ENCODE results near the gene ANKRD34A. TPM values are rescaled to one million over a fixed set of nuclear protein-coding genes. Genes with fewer than 3 reads are reported as not detected.

Gene ANKRD34A
- total and polyA plus RNA-seq, 2 of the 13 experiments (the other 11 are each of a cell fraction or from before 2014, with no cell fraction given) = 0.05 to 0.07 TPM

DNA sequence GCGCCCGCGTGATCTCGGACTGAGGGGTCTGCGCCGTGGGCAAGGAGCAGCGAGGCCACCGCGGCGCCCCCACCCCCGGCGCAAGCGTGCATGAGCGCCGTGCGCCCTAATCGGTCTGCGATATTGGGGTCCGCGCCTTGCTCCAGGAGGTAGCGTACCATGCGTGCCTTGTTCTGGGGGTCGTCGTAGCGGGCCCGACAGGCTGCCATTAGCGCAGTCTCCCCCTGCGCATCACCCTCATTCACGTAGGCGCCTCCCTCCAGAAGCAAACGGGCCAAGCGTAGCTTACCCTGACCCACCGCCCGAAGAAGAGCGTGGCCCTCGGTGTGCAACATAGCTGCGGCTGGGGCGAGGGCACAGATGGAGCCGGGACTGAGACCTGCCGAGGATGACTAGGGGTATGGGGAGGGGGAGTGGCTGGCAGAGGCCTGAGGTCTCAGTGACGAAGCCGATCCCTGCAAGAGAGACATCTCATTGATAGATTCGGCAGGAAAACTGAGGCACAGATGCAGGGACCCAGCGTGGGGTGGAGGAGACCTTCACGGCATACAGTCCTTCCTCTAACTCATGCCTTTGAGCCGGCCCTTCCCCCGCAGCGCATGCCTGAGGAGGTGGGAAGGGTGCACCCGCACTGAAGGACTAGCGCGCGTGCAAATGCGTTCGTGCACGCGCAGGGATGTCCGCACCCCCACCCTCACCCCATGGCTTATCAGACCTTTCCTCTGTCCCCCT lies 2.8 kb downstream of the ANKRD34A start (continued):
- TF ChIP-seq, protein P1, sequence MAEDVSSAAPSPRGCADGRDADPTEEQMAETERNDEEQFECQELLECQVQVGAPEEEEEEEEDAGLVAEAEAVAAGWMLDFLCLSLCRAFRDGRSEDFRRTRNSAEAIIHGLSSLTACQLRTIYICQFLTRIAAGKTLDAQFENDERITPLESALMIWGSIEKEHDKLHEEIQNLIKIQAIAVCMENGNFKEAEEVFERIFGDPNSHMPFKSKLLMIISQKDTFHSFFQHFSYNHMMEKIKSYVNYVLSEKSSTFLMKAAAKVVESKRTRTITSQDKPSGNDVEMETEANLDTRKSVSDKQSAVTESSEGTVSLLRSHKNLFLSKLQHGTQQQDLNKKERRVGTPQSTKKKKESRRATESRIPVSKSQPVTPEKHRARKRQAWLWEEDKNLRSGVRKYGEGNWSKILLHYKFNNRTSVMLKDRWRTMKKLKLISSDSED (CRISPR knock-in tag; IDR thresholded peaks at IDR 0.05) = no peak
- no peak for TF ChIP-seq ZSCAN25 (CRISPR knock-in tag; IDR thresholded peaks at IDR 0.05)
- TF ChIP-seq DDIT3 (CRISPR knock-in tag; IDR thresholded peaks at IDR 0.05) = no peak
- no peak for TF ChIP-seq ADNP (CRISPR knock-in tag; IDR thresholded peaks at IDR 0.05)
- TF ChIP-seq STAT6 (CRISPR knock-in tag; IDR thresholded peaks at IDR 0.05; ENCODE audit: borderline replicate concordance) = no peak
- TF ChIP-seq RBM39 (IDR thresholded peaks at IDR 0.05; ENCODE audit: low read depth, low read length, poor library complexity, severe bottlenecking) = no peak
- no peak for TF ChIP-seq FOSL1 (CRISPR knock-in tag; IDR thresholded peaks at IDR 0.05; ENCODE audit: borderline replicate concordance)
- no peak for TF ChIP-seq MATR3 (CRISPR knock-in tag; IDR thresholded peaks at IDR 0.05)
- TF ChIP-seq ZNF740 (CRISPR knock-in tag; IDR thresholded peaks at IDR 0.05) = no peak
- no peak for TF ChIP-seq ZNF274 (CRISPR knock-in tag; IDR thresholded peaks at IDR 0.05)
- TF ChIP-seq ZBTB40 (IDR thresholded peaks at IDR 0.05) = no peak
- TF ChIP-seq ZBTB40 (CRISPR knock-in tag; IDR thresholded peaks at IDR 0.05) = no peak
- TF ChIP-seq, protein P2, sequence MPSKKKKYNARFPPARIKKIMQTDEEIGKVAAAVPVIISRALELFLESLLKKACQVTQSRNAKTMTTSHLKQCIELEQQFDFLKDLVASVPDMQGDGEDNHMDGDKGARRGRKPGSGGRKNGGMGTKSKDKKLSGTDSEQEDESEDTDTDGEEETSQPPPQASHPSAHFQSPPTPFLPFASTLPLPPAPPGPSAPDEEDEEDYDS (CRISPR knock-in tag; IDR thresholded peaks at IDR 0.05) = no peak
